HL-60/S4 treated with phorbol 12-myristate 13-acetate at 8.2 ng/mL for 4 days and 3 days (cell line): Measurements from ENCODE around the gene KCNE1.
"Not testable (repeated sequence)": the region's sequence is repeated elsewhere in the genome, so short reads cannot be mapped to it uniquely, and the experiment has no call there.

Source experiments
- in situ Hi-C: fragments of 300-500 bp; cut with MboI; formaldehyde crosslinking; loops from 2 replicates; pipeline ENCODE4 v1.15.0; 2022; ENCODE audit warnings: low sequenced_read_pairs

The KCNE1 gene

GRCh38 chr21:34514576-34515115 is 2.6 kb upstream of the KCNE1 start:
- in situ Hi-C loops = no loop called here

- in situ Hi-C loops = no loop called here
Observed at GRCh38 chr21:34513129-34513675, 1.2 kb upstream of the KCNE1 start.

- in situ Hi-C loops = no loop called here
Observed at GRCh38 chr21:34511181-34511580, 829 bp downstream of the KCNE1 start.

GRCh38 chr21:34510148-34511142 is 1.6 kb downstream of the KCNE1 start:
- in situ Hi-C loops = no loop called here

- in situ Hi-C loops = no loop called here
Observed at GRCh38 chr21:34509151-34509550, 2.9 kb downstream of the KCNE1 start.

GRCh38 chr21:34504595-34504994 is 7.4 kb downstream of the KCNE1 start:
- in situ Hi-C loops = no loop called here

- in situ Hi-C loops = no loop called here
Observed at GRCh38 chr21:34502480-34503106, 9.4 kb downstream of the KCNE1 start.

GRCh38 chr21:34501716-34502115 is 10.3 kb downstream of the KCNE1 start:
- in situ Hi-C loops = no loop called here

GRCh38 chr21:34500191-34500590 is 11.8 kb downstream of the KCNE1 start:
- in situ Hi-C loops = no loop called here

- in situ Hi-C loops = no loop called here
Observed at GRCh38 chr21:34499116-34499515, 12.9 kb downstream of the KCNE1 start.

GRCh38 chr21:34498623-34499022 is 13.4 kb downstream of the KCNE1 start:
- in situ Hi-C loops = no loop called here

GRCh38 chr21:34483854-34484253 is 28.2 kb downstream of the KCNE1 start:
- in situ Hi-C loops = not testable (repeated sequence)

- in situ Hi-C loops = not testable (repeated sequence)
Observed at GRCh38 chr21:34483435-34483834, 28.6 kb downstream of the KCNE1 start.

GRCh38 chr21:34467333-34467732 is 44.7 kb downstream of the KCNE1 start:
- in situ Hi-C loops = not testable (repeated sequence)

- in situ Hi-C loops = not testable (repeated sequence)
Observed at GRCh38 chr21:34459426-34459825, 52.6 kb downstream of the KCNE1 start.

GRCh38 chr21:34458266-34458665 is 53.7 kb downstream of the KCNE1 start:
- in situ Hi-C loops = not testable (repeated sequence)

- in situ Hi-C loops = not testable (repeated sequence)
Observed at GRCh38 chr21:34456180-34456579, 55.8 kb downstream of the KCNE1 start.

GRCh38 chr21:34455628-34456027 is 56.4 kb downstream of the KCNE1 start:
- in situ Hi-C loops = not testable (repeated sequence)

- in situ Hi-C loops = not testable (repeated sequence)
Observed at GRCh38 chr21:34447018-34447417, 65.0 kb downstream of the KCNE1 start.

GRCh38 chr21:34443486-34443885 is 68.5 kb downstream of the KCNE1 start:
- in situ Hi-C loops = not testable (repeated sequence)

GRCh38 chr21:34429710-34430109 is 82.3 kb downstream of the KCNE1 start:
- in situ Hi-C loops = not testable (repeated sequence)
